DOHH2 (cell line): ENCODE data around the gene PIERCE2.
"Not testable (repeated sequence)": the region's sequence is repeated elsewhere in the genome, so short reads cannot be mapped to it uniquely, and the experiment has no call there.

Experiments
- H3F3A ChIP-seq: fragments of 200-600 bp; sonication (generic), shearing (Covaris generic); 2 replicates; pipeline ENCODE4 v1.6.0; 2016; ENCODE audit warnings: antibody characterized with exemption, mild to moderate bottlenecking; ENCODE audit not compliant: control insufficient read depth, insufficient read depth
- H3K27ac ChIP-seq: fragments of 200-600 bp; sonication (generic); 2 replicates; pipeline ENCODE4 v1.5.1; 2014; ENCODE audit warnings: low read depth, mild to moderate bottlenecking, low read length, moderate library complexity
- H3K27me3 ChIP-seq: fragments of 200-600 bp; sonication (generic); 2 replicates; pipeline ENCODE4 v1.6.1; 2014; ENCODE audit warnings: mild to moderate bottlenecking, low read length, mixed read lengths; ENCODE audit not compliant: control insufficient read depth
- H3K36me3 ChIP-seq: fragments of 200-600 bp; sonication (generic); 2 replicates; pipeline ENCODE4 v1.6.1; 2014; ENCODE audit warnings: mild to moderate bottlenecking, low read length, moderate library complexity, mixed read lengths; ENCODE audit not compliant: control insufficient read depth
- H3K4me1 ChIP-seq: fragments of 200-600 bp; sonication (generic); 2 replicates; pipeline ENCODE4 v1.6.1; 2014; ENCODE audit warnings: mild to moderate bottlenecking, low read length, mixed read lengths; ENCODE audit not compliant: control insufficient read depth
- H3K4me2 ChIP-seq: fragments of 200-600 bp; sonication (generic); 2 replicates; pipeline ENCODE4 v1.6.0; 2014; ENCODE audit warnings: mild to moderate bottlenecking, low read length, moderate library complexity
- H3K4me3 ChIP-seq: fragments of 200-600 bp; sonication (generic); 2 replicates; pipeline ENCODE4 v1.5.1; 2014; ENCODE audit warnings: mild to moderate bottlenecking, low read length, mixed read lengths
- H3K79me2 ChIP-seq: fragments of 200-600 bp; sonication (generic); 2 replicates; pipeline ENCODE4 v1.6.1; 2014; ENCODE audit warnings: mild to moderate bottlenecking, low read length, mixed read lengths; ENCODE audit not compliant: control insufficient read depth
- H3K9me2 ChIP-seq: fragments of 200-600 bp; sonication (generic); replicated peaks from 2 replicates; pipeline ENCODE4 v1.6.1; 2014; ENCODE audit warnings: mild to moderate bottlenecking, low read length, mixed read lengths; ENCODE audit not compliant: control insufficient read depth
- H3K9me3 ChIP-seq: fragments of 200-600 bp; sonication (generic); 2 replicates; pipeline ENCODE4 v1.6.1; 2014; ENCODE audit warnings: antibody characterized with exemption, low read length, mixed read lengths; ENCODE audit not compliant: control insufficient read depth, insufficient read depth
- H4K20me1 ChIP-seq: fragments of 200-600 bp; sonication (generic); 2 replicates; pipeline ENCODE4 v1.6.0; 2014; ENCODE audit warnings: low read depth, mild to moderate bottlenecking, antibody characterized with exemption, low read length, moderate library complexity; ENCODE audit not compliant: control insufficient read depth, insufficient read depth
- EZH2phosphoT487 ChIP-seq: fragments of 200-600 bp; sonication (generic); IDR thresholded peaks from 2 replicates; pipeline ENCODE4 v1.6.1; 2017; ENCODE audit warnings: borderline replicate concordance, mild to moderate bottlenecking, antibody characterized with exemption, low read length, moderate library complexity, mixed read lengths
- TF ChIP-seq, protein P1 (sequence below): fragments of 200-600 bp; sonication (generic); IDR thresholded peaks from one replicate; pipeline ENCODE4 v1.5.1; 2014; ENCODE audit warnings: antibody characterized with exemption, mild to moderate bottlenecking, low read depth, low read length; ENCODE audit not compliant: poor library complexity, severe bottlenecking

PIERCE2 gene

DNA sequence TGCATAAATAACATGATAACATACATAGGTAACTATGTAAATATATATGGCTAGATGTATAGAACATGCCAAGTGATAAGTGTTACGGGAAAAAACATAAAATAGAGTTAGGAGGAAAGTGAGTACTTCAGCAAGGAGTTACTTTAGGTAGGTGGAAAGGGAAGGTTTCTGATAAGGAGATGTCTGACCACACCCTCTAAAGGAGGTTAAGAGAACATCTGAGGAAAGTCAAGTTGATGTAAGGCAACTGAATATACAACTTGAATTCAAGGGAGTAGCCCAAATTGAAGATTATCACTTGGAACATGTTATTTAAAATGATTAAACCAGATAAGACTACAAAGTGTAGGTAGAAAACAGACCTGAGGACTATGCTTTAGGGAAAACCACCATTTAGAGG is 13.8 kb downstream of the PIERCE2 start:
- no peaks in the 10 kb centered on the region for H3K9me3 ChIP-seq
- H3K4me1 ChIP-seq, result no peaks in the 10 kb centered on the region
- H4K20me1 ChIP-seq, result no peaks in the 10 kb centered on the region
- TF ChIP-seq, protein P1, sequence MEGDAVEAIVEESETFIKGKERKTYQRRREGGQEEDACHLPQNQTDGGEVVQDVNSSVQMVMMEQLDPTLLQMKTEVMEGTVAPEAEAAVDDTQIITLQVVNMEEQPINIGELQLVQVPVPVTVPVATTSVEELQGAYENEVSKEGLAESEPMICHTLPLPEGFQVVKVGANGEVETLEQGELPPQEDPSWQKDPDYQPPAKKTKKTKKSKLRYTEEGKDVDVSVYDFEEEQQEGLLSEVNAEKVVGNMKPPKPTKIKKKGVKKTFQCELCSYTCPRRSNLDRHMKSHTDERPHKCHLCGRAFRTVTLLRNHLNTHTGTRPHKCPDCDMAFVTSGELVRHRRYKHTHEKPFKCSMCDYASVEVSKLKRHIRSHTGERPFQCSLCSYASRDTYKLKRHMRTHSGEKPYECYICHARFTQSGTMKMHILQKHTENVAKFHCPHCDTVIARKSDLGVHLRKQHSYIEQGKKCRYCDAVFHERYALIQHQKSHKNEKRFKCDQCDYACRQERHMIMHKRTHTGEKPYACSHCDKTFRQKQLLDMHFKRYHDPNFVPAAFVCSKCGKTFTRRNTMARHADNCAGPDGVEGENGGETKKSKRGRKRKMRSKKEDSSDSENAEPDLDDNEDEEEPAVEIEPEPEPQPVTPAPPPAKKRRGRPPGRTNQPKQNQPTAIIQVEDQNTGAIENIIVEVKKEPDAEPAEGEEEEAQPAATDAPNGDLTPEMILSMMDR, result no peak
- no peak for TF ChIP-seq EZH2phosphoT487
- H3K27ac ChIP-seq, result no peak overlapping the region
- H3K9me2 ChIP-seq, result no peaks in the 10 kb centered on the region
- H3K27me3 ChIP-seq, result no peaks in the 10 kb centered on the region
- H3K4me3 ChIP-seq, result no peak overlapping the region
- H3K4me2 ChIP-seq, result no peak overlapping the region
- no peaks in the 10 kb centered on the region for H3K36me3 ChIP-seq
- H3F3A ChIP-seq, result no peaks in the 10 kb centered on the region
- H3K79me2 ChIP-seq, result no peaks in the 10 kb centered on the region

GRCh38 chr15:55434989-55435825 is 26.9 kb downstream of the PIERCE2 start:
- Histone ChIP-seq H3K36me3 (no peaks in the 10 kb centered on the region), H3K9me2 (no peaks in the 10 kb centered on the region), H3K4me2 (no peak overlapping the region), H3K79me2 (no peaks in the 10 kb centered on the region), H3K4me3 (no peak overlapping the region), H3K4me1 (no peaks in the 10 kb centered on the region), H3K9me3 (no peaks in the 10 kb centered on the region), H4K20me1 (no peaks in the 10 kb centered on the region), H3K27ac (no peak overlapping the region), H3K27me3 (0 out of 2 replicates have a peak, but pooled peaks cover 5% of the 10 kb centered on the region), H3F3A (no peaks in the 10 kb centered on the region)
- TF ChIP-seq, protein P1, result peak; percentile 55
- TF ChIP-seq EZH2phosphoT487, result no peak

DNA sequence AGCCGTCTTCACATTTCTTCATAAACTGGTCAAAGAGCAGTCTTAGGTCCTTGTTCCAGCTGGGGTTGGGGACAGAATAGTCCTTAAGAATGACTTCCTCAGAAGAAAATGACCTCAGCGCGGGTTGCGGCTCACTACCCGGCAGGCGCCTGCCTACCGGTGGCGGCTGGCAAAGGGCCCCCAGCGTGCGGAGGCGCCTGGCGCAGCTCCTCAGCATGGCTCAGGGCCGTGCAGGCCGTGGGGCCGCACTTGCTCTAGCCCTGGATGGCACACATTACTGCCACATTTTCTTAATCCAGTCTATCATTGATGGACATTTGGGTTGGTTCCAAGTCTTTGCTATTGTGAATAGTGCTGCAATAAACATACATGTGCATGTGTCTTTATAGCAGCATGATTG is 34.8 kb downstream of the PIERCE2 start:
- not testable (repeated sequence) for H3K79me2 ChIP-seq, H3K4me2 ChIP-seq, H3K36me3 ChIP-seq, H3K27ac ChIP-seq, H3K4me3 ChIP-seq, H3K27me3 ChIP-seq, H3K9me2 ChIP-seq, H3F3A ChIP-seq, H3K9me3 ChIP-seq, H3K4me1 ChIP-seq, H4K20me1 ChIP-seq

GRCh38 chr15:55445936-55446335 is 37.6 kb downstream of the PIERCE2 start:
- H3K27ac ChIP-seq, H3K4me1 ChIP-seq, H3K9me2 ChIP-seq, H3K27me3 ChIP-seq, H4K20me1 ChIP-seq, H3K79me2 ChIP-seq, H3K9me3 ChIP-seq, H3F3A ChIP-seq, H3K36me3 ChIP-seq, H3K4me2 ChIP-seq, H3K4me3 ChIP-seq: not testable (repeated sequence)

DNA sequence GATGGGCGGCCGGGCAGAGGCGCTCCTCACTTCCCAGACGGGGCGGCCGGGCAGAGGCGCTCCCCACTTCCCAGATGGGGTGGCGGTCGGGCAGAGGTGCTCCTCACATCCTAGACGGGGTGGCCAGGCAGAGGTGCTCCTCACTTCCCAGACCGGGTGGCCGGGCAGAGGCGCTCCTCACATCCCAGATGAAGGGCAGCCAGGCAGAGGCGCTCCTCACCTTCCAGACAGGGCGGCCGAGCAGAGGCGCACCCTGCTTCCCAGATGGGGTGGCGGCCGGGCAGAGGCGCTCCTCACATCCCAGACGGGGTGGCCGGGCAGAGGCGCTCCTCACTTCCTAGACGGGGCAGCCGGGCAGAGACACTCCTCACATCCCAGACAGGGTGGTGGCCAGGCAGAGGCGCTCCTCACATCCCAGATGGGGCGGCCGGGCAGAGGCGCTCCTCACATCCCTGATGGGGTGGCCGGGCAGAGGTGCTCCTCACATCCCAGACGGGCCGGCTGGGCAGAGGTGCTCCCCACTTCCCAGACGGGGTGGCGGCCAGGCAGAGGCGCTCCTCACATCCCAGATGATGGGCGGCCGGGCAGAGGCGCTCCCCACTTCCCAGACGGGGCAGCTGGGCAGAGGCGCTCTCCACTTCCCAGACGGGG is 38.2 kb downstream of the PIERCE2 start:
- not testable (repeated sequence) for H3K27me3 ChIP-seq, H3K4me3 ChIP-seq, H3F3A ChIP-seq, H3K27ac ChIP-seq, H3K36me3 ChIP-seq, H3K4me2 ChIP-seq, H4K20me1 ChIP-seq, H3K9me2 ChIP-seq, H3K4me1 ChIP-seq, H3K9me3 ChIP-seq, H3K79me2 ChIP-seq

- H3K4me3 ChIP-seq, H3K27me3 ChIP-seq, H3K36me3 ChIP-seq, H4K20me1 ChIP-seq, H3F3A ChIP-seq, H3K27ac ChIP-seq, H3K9me2 ChIP-seq, H3K9me3 ChIP-seq, H3K4me2 ChIP-seq, H3K79me2 ChIP-seq, H3K4me1 ChIP-seq: not testable (repeated sequence)
Observed at GRCh38 chr15:55447030-55447394, 38.7 kb downstream of the PIERCE2 start.
